HL-60 (cell line): Measurements from ENCODE around the gene FBXO33.

Experiments
- DNase-seq, 2 experiments: peaks; one replicate each; pipeline ENCODE4 v3.0.0-alpha.2; 2010 to 2020; ENCODE audit warnings: low read depth in 1 of 2, low spot score in 1 of 2
- H3K27ac ChIP-seq: fragments of 250-450 bp; sonication (Bioruptor Pico); replicated peaks from 2 replicates; pipeline ENCODE4 v1.5.1; 2020; ENCODE audit warnings: mild to moderate bottlenecking, moderate library complexity
- H3K27me3 ChIP-seq: fragments of 250-450 bp; sonication (Bioruptor Pico); 2 replicates; pipeline ENCODE4 v1.5.1; 2021; ENCODE audit warnings: mild to moderate bottlenecking, moderate library complexity; ENCODE audit not compliant: insufficient read depth, poor library complexity, severe bottlenecking
- H3K4me3 ChIP-seq: replicated peaks from 2 replicates; pipeline ENCODE4 v1.5.1; 2011; ENCODE audit warnings: mild to moderate bottlenecking, control low read depth, low read length; ENCODE audit not compliant: insufficient read depth
- CTCF ChIP-seq: IDR thresholded peaks from one replicate; pipeline ENCODE4 v1.5.1; 2011; ENCODE audit warnings: low read length, control low read depth, inconsistent platforms; ENCODE audit not compliant: insufficient read depth
- GABPA ChIP-seq: IDR thresholded peaks from 2 replicates; pipeline ENCODE4 v1.6.1; 2012; ENCODE audit warnings: low read depth
- POLR2AphosphoS5 ChIP-seq: IDR thresholded peaks from 2 replicates; pipeline ENCODE4 v1.6.1; 2012; ENCODE audit warnings: low read depth
- REST ChIP-seq: IDR thresholded peaks from 2 replicates; pipeline ENCODE4 v1.6.1; 2012; ENCODE audit warnings: low read depth; ENCODE audit not compliant: insufficient replicate concordance
- SPI1 ChIP-seq: IDR thresholded peaks from 2 replicates; pipeline ENCODE4 v1.6.1; 2012; ENCODE audit warnings: low read depth, mild to moderate bottlenecking, borderline replicate concordance

Gene FBXO33

GRCh38 chr14:39442293-39442692 lies 10.1 kb upstream of the FBXO33 start:
- TF ChIP-seq GABPA (no peak), POLR2AphosphoS5 (no peak), SPI1 (no peak), CTCF (no peak), REST (no peak)
- H3K27ac ChIP-seq: no peak overlapping the region
- DNase-seq: no peak
- no peaks in the 10 kb centered on the region for H3K27me3 ChIP-seq
- no peak overlapping the region for H3K4me3 ChIP-seq

GRCh38 chr14:39441805-39442204 lies 9.6 kb upstream of the FBXO33 start:
- DNase-seq: no peak
- Histone ChIP-seq H3K27me3 (no peaks in the 10 kb centered on the region), H3K27ac (no peak overlapping the region), H3K4me3 (no peak overlapping the region)
- no peak for TF ChIP-seq POLR2AphosphoS5
- TF ChIP-seq CTCF: no peak
- TF ChIP-seq GABPA: no peak
- TF ChIP-seq SPI1: no peak
- TF ChIP-seq REST: no peak

GRCh38 chr14:39440975-39441374 lies 8.7 kb upstream of the FBXO33 start:
- DNase-seq: no peak
- Histone ChIP-seq H3K27ac (no peak overlapping the region), H3K4me3 (no peak overlapping the region), H3K27me3 (no peaks in the 10 kb centered on the region)
- no peak for TF ChIP-seq REST
- no peak for TF ChIP-seq GABPA
- TF ChIP-seq POLR2AphosphoS5: no peak
- no peak for TF ChIP-seq CTCF
- TF ChIP-seq SPI1: no peak
